ENCODE measurements around the gene SORCS2. TPM values are rescaled to one million over a fixed set of nuclear protein-coding genes. Genes with fewer than 3 reads are reported as not detected.

SORCS2 gene
- polyA plus RNA-seq, 3 donors: 0.46 to 0.55 TPM; not detected in 1

GRCh38 chr4:7585768-7586167, 393.4 kb downstream of the SORCS2 start:
- Mint-ChIP-seq H3K27ac (no peak overlapping the region), H3K36me3 (no peaks in the 10 kb centered on the region), H3K9me3 (peaks cover 0 to 19% (median 5%) of the 10 kb centered on the region in 7 donors), H3K27me3 (ENCODE audit: low read depth in 3 of 3) (peaks cover 2 to 25% (median 20%) of the 10 kb centered on the region in 3 donors), H3K4me3 (no peak overlapping the region), H3K4me1 (peaks cover under 1% of the 10 kb centered on the region)
- DNase-seq: no peak
- H3K27me3 ChIP-seq (ENCODE audit: control insufficient read depth in 2 of 2, insufficient read depth in 2 of 2, low read length in 2 of 2): peaks cover 0 to 6% of the 10 kb centered on the region in 2 donors
- H3K9ac ChIP-seq (ENCODE audit: insufficient read depth, low read length, poor library complexity, severe bottlenecking): no peak overlapping the region
- H3K27ac ChIP-seq (ENCODE audit: low read depth in 1 of 2, low read length in 2 of 2): no peak overlapping the region
- peaks cover 0 to 4% of the 10 kb centered on the region in 2 donors for H3K9me3 ChIP-seq (replicated peaks in 1 of 2; ENCODE audit: control insufficient read depth in 1 of 2, insufficient read depth in 1 of 2, low read length in 2 of 2)
- no peaks in the 10 kb centered on the region for H3K4me1 ChIP-seq (ENCODE audit: control insufficient read depth in 1 of 2, insufficient read depth in 2 of 2, low read length in 2 of 2)
- intact Hi-C loops (cut with micrococcal nuclease): loop anchor here in 1 of 2 donors (10.0 kb wide), 1 partner anchor 49 kb away; no protein-coding TSS in a partner anchor
- no peaks in the 10 kb centered on the region for H4K20me1 ChIP-seq (ENCODE audit: insufficient read depth, low read length)
- H3K79me2 ChIP-seq (ENCODE audit: insufficient read depth, low read length): no peaks in the 10 kb centered on the region
- 100% methylated on average over 2 of the region's 3 CpGs for WGBS (ENCODE audit: insufficient coverage)
- no peak overlapping the region for H2AFZ ChIP-seq (ENCODE audit: insufficient read depth, low read depth, low read length, poor library complexity, severe bottlenecking)
- TF ChIP-seq CTCF (IDR thresholded peaks at IDR 0.05): no peak
- no peak overlapping the region for H3K4me2 ChIP-seq (replicated peaks; ENCODE audit: extremely low read depth, low read length, poor library complexity, severe bottlenecking)
- no peak overlapping the region for H3K4me3 ChIP-seq (replicated peaks in 1 of 3; ENCODE audit: low read depth in 2 of 3, low read length in 3 of 3)
- no peaks in the 10 kb centered on the region for H3K36me3 ChIP-seq (replicated peaks in 1 of 2; ENCODE audit: control insufficient read depth in 1 of 2, insufficient read depth in 2 of 2, low read length in 2 of 2)

GRCh38 chr4:7587433-7588405, 395.4 kb downstream of the SORCS2 start:
- Histone ChIP-seq H3K9ac (ENCODE audit: insufficient read depth, low read length, poor library complexity, severe bottlenecking) (no peak overlapping the region), H3K27ac (ENCODE audit: low read depth in 1 of 2, low read length in 2 of 2) (no peak overlapping the region), H3K4me3 (replicated peaks in 1 of 3; ENCODE audit: low read depth in 2 of 3, low read length in 3 of 3) (no peak overlapping the region), H3K9me3 (replicated peaks in 1 of 2; ENCODE audit: control insufficient read depth in 1 of 2, insufficient read depth in 1 of 2, low read length in 2 of 2) (no peaks in the 10 kb centered on the region), H3K4me2 (replicated peaks; ENCODE audit: extremely low read depth, low read length, poor library complexity, severe bottlenecking) (no peak overlapping the region), H3K4me1 (ENCODE audit: control insufficient read depth in 1 of 2, insufficient read depth in 2 of 2, low read length in 2 of 2) (no peaks in the 10 kb centered on the region), H3K79me2 (ENCODE audit: insufficient read depth, low read length) (no peaks in the 10 kb centered on the region), H3K36me3 (replicated peaks in 1 of 2; ENCODE audit: control insufficient read depth in 1 of 2, insufficient read depth in 2 of 2, low read length in 2 of 2) (no peaks in the 10 kb centered on the region), H3K27me3 (ENCODE audit: control insufficient read depth in 2 of 2, insufficient read depth in 2 of 2, low read length in 2 of 2) (peaks cover 0 to 6% of the 10 kb centered on the region in 2 donors), H2AFZ (ENCODE audit: insufficient read depth, low read depth, low read length, poor library complexity, severe bottlenecking) (no peak overlapping the region), H4K20me1 (ENCODE audit: insufficient read depth, low read length) (no peaks in the 10 kb centered on the region)
- Mint-ChIP-seq H3K4me3 (no peak overlapping the region), H3K36me3 (no peaks in the 10 kb centered on the region), H3K27me3 (ENCODE audit: low read depth in 3 of 3) (peaks cover 9 to 25% (median 22%) of the 10 kb centered on the region in 3 donors), H3K9me3 (peaks cover 2 to 19% (median 9%) of the 10 kb centered on the region in 7 donors), H3K27ac (no peak overlapping the region), H3K4me1 (peaks cover 3% of the 10 kb centered on the region)
- no peak for TF ChIP-seq CTCF (IDR thresholded peaks at IDR 0.05)
- intact Hi-C loops (cut with micrococcal nuclease): loop anchor here in 1 of 2 donors (10.0 kb wide), 1 partner anchor 47 kb away; no protein-coding TSS in a partner anchor
- DNase-seq: no peak
- 72% methylated on average over 22 of the region's 23 CpGs for WGBS (ENCODE audit: insufficient coverage)

Measured in CD14-positive monocyte (primary cell).